Upper lobe of left lung (tissue), 6 donors: ENCODE measurements around the gene ACCS. TPM values are rescaled to one million over a fixed set of nuclear protein-coding genes. Genes with fewer than 3 reads are reported as not detected.

Source experiments
- ATAC-seq, 2 donors: fragments of 200-7000 bp; cut with Tn5 transposase; one replicate each; pipeline ENCODE4 v1.9.1; 2022; ENCODE audit warnings: mild to moderate bottlenecking in 2 of 2, moderate library complexity in 2 of 2; ENCODE audit not compliant: low FRiP score in 2 of 2
- DNase-seq, 2 donors: peaks; one replicate each; pipeline ENCODE4 v3.0.0-alpha.2; 2019 to 2020
- H3K27ac ChIP-seq, 4 donors: fragments of 200-600 bp; sonication (generic); one replicate each; pipeline ENCODE4 v1.5.1; 2016 to 2019
- H3K27me3 ChIP-seq, 4 donors: fragments of 200-600 bp; sonication (generic); one replicate each; pipeline ENCODE4 v1.5.1; 2017 to 2019
- H3K36me3 ChIP-seq, 4 donors: fragments of 200-600 bp; sonication (generic); one replicate each; pipeline ENCODE4 v1.5.1; 2016 to 2019
- H3K4me1 ChIP-seq, 4 donors: fragments of 200-600 bp; sonication (generic); one replicate each; pipeline ENCODE4 v1.5.1; 2018 to 2019
- H3K4me3 ChIP-seq, 4 donors: fragments of 200-600 bp; sonication (generic); one replicate each; pipeline ENCODE4 v1.5.1; 2017 to 2019; ENCODE audit warnings: mild to moderate bottlenecking in 2 of 4, moderate library complexity in 1 of 4
- H3K9me3 ChIP-seq, 4 donors: fragments of 200-600 bp; sonication (generic); one replicate each; pipeline ENCODE4 v1.5.1; 2018 to 2019
- EP300 ChIP-seq, 4 donors: sonication (generic); formaldehyde crosslinking; IDR thresholded peaks; one replicate each; pipeline ENCODE4 v1.5.1; 2017; ENCODE audit warnings: antibody characterized with exemption in 4 of 4, control low read depth in 2 of 4
- POLR2A ChIP-seq, 4 donors: fragments of 450-650 bp; IDR thresholded peaks; one replicate each; pipeline ENCODE4 v1.5.1; 2016 to 2017; ENCODE audit warnings: antibody characterized with exemption in 4 of 4, mild to moderate bottlenecking in 2 of 4
- POLR2AphosphoS5 ChIP-seq, 2 donors: sonication (generic); formaldehyde crosslinking; IDR thresholded peaks; one replicate each; pipeline ENCODE4 v1.5.1; 2017; ENCODE audit warnings: antibody characterized with exemption in 2 of 2
- WGBS, 2 donors: methylation state at CpG; one replicate each; pipeline ENCODE4 v1.1.5; 2017 to 2018; 5-methylcytosine and 5-hydroxymethylcytosine counted together
- total RNA-seq, 6 donors: library from RNA; depleted of rRNA in 4 of 6; stranded (reverse); fragments of >200 nt in 4 of 6; gene quantifications; one replicate each; pipeline versions ENCODE4 v1.1.0 to v1.2.1, GENCODE V29; 2016 to 2021
- TF ChIP-seq, protein P1 (sequence below), 6 experiments: fragments of 450-650 bp in 4 of 6; fragments of 200-600 bp in 2 of 6; sonication (generic) in 2 of 6; IDR thresholded peaks; one replicate each; pipeline ENCODE4 v1.5.1; 2016 to 2019; ENCODE audit warnings: antibody characterized with exemption in 6 of 6
- donor health status: DM: no; HTN: no; CAD: no; lungs with moderate emphysema.
- donor health status: DM: no; HTN: yes; CAD: no; lungs with severe emphysema.

The ACCS gene
- total RNA-seq, 6 donors from 2014 or later: 15.4 to 120 (median 34.0) TPM

DNA sequence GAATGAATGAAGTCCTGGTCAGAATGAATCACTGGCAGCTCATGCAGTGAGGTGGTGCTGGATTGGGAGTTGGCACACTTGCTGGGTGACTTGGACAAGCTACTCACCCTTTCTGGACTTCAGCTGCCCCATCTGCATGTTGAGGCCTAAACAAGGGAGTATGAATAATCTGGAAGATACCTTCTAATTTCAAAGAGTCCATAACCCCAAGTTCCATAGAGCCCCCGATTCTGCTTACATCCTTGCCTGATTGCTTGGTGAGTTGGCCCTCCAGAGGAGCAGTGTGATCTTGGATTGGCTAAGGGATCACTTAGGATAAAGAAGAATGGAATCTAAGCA, 36.6 kb upstream of the ACCS start:
- ATAC-seq (no peak), DNase-seq (no peak)
- TF ChIP-seq, protein P1, sequence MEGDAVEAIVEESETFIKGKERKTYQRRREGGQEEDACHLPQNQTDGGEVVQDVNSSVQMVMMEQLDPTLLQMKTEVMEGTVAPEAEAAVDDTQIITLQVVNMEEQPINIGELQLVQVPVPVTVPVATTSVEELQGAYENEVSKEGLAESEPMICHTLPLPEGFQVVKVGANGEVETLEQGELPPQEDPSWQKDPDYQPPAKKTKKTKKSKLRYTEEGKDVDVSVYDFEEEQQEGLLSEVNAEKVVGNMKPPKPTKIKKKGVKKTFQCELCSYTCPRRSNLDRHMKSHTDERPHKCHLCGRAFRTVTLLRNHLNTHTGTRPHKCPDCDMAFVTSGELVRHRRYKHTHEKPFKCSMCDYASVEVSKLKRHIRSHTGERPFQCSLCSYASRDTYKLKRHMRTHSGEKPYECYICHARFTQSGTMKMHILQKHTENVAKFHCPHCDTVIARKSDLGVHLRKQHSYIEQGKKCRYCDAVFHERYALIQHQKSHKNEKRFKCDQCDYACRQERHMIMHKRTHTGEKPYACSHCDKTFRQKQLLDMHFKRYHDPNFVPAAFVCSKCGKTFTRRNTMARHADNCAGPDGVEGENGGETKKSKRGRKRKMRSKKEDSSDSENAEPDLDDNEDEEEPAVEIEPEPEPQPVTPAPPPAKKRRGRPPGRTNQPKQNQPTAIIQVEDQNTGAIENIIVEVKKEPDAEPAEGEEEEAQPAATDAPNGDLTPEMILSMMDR (IDR thresholded peaks at IDR 0.05): no peak
- TF ChIP-seq POLR2A (IDR thresholded peaks at IDR 0.05) (no peak), EP300 (IDR thresholded peaks at IDR 0.05) (no peak), POLR2AphosphoS5 (IDR thresholded peaks at IDR 0.05) (no peak)
- H3K9me3 ChIP-seq: peaks cover 0 to 4% (median 0%) of the 10 kb centered on the region in 4 donors
- H3K27ac ChIP-seq: no peak overlapping the region
- H3K36me3 ChIP-seq: no peaks in the 10 kb centered on the region
- 92 to 95% methylated on average over 1 of the region's 1 CpG for WGBS, 2 donors
- no peaks in the 10 kb centered on the region for H3K27me3 ChIP-seq
- peaks cover 8 to 36% (median 18%) of the 10 kb centered on the region in 4 donors for H3K4me1 ChIP-seq
- no peak overlapping the region for H3K4me3 ChIP-seq

DNA sequence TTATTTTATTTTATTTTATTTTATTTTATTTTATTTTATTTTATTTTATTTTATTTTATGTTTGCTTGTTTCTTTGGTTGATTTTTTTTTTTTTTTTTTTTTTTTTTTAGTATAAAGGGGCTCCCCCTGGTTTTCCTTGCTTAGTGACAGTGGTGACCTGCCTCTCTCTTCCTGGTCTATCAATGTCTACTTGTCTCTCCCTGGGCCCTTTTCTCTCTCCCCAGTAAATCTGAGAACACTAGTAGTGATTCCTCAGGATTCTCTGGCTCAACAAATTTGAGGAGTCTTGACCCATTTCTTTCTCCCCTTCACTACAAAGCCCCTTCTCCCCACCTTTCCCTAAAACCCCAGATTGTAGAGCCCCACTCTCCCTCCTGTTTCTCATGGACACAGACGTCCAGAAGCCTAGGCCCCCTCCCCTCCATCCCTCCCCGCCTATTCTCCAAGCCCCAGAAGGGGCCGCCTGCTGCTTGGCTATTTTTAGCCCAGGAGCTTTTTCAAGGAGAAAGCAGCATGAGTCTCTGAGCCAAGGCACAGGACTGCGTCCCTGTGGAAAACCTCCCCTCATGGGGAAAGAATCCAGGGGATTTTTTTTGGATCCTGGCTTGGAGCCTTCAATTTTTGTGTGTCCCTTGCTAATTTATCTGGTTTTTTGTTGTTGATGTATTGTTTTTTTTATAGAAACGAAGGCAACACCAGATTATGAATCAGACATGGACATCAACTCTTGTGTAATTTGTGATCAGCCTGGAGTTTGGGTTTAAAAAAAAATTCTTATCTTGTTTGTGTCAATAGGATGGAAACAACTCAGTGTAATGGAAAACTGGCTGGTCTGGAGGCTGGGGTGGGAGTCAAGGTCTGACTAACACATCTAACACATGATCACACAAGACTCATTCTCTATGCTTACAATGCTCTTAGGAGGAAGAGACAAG, 35.8 kb upstream of the ACCS start:
- Histone ChIP-seq H3K27me3 (no peaks in the 10 kb centered on the region), H3K27ac (peak overlapping the region; percentile 49 to 74 (median 64)), H3K4me1 (peaks cover 13 to 36% (median 18%) of the 10 kb centered on the region in 4 donors), H3K36me3 (no peaks in the 10 kb centered on the region), H3K4me3 (no peak overlapping the region), H3K9me3 (peaks cover 0 to 4% (median 0%) of the 10 kb centered on the region in 4 donors)
- TF ChIP-seq POLR2AphosphoS5 (IDR thresholded peaks at IDR 0.05) (peak in 1 of 2 donors; percentile 18), EP300 (IDR thresholded peaks at IDR 0.05) (peak in 1 of 4 donors; percentile 13), POLR2A (IDR thresholded peaks at IDR 0.05) (no peak)
- DNase-seq (no peak), ATAC-seq (peak in 1 of 2 donors; percentile 86)
- 46 to 56% methylated on average over 5 of the region's 5 CpGs for WGBS, 2 donors

DNA sequence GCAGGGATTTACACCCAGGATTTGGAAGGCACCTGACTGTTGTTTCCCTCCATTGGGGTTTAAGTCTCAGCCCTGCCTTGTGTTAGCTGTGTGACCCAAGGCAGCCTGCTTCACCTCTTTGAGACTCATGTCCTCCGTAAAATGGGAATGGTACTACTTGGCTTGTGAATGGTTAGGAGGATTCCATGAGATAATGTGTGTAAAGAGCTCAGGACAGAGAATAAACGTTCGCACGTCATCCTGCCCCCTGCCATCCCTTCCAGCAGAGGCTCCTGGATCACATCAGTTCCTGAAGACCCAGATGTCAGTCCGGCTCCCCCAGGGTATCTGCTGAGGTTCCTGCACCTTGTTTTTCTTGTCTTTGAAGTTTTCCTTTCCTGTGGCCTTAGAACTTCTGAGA, 35.1 kb upstream of the ACCS start:
- no peak for ATAC-seq
- H3K36me3 ChIP-seq: no peaks in the 10 kb centered on the region
- TF ChIP-seq EP300 (IDR thresholded peaks at IDR 0.05): no peak
- no peak for TF ChIP-seq POLR2AphosphoS5 (IDR thresholded peaks at IDR 0.05)
- no peak for TF ChIP-seq POLR2A (IDR thresholded peaks at IDR 0.05)
- TF ChIP-seq, protein P1 (IDR thresholded peaks at IDR 0.05): no peak
- no peaks in the 10 kb centered on the region for H3K9me3 ChIP-seq
- DNase-seq: no peak
- no peaks in the 10 kb centered on the region for H3K27me3 ChIP-seq
- H3K4me3 ChIP-seq: no peak overlapping the region
- H3K4me1 ChIP-seq: peaks cover 13 to 36% (median 18%) of the 10 kb centered on the region in 4 donors
- peak overlapping the region in 3 of 4 donors; percentile 35 to 74 (median 69) for H3K27ac ChIP-seq
- WGBS, 2 donors: 81 to 83% methylated on average over 5 of the region's 5 CpGs

DNA sequence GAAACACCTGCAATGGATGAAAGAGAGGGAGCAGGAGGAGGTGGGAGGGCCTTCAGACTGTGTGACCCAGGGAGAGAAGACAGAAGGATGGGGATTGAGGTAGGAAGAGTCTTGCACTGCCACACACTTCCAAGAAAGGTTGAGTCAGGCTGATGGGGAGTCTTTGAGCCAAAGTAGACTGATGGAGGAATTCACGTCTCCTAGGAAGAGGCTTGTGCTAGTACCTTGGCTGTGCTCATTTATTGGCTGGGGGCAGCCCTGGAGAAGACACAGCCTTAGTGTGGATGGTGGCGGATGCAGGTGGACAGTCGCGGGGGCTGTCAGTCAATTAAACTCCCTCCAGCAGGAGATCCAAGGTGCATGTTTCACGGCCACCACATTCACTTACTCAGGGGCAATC, 34.5 kb upstream of the ACCS start:
- Histone ChIP-seq H3K9me3 (no peaks in the 10 kb centered on the region), H3K36me3 (no peaks in the 10 kb centered on the region), H3K27ac (peak overlapping the region in 2 of 4 donors; percentile 69 to 74), H3K4me1 (peaks cover 13 to 36% (median 18%) of the 10 kb centered on the region in 4 donors), H3K4me3 (no peak overlapping the region), H3K27me3 (no peaks in the 10 kb centered on the region)
- no peak for DNase-seq
- ATAC-seq: no peak
- WGBS, 2 donors: 92 to 100% methylated on average over 5 of the region's 5 CpGs
- no peak for TF ChIP-seq POLR2AphosphoS5 (IDR thresholded peaks at IDR 0.05)
- TF ChIP-seq POLR2A (IDR thresholded peaks at IDR 0.05): no peak
- TF ChIP-seq, protein P1 (IDR thresholded peaks at IDR 0.05): no peak
- TF ChIP-seq EP300 (IDR thresholded peaks at IDR 0.05): no peak

DNA sequence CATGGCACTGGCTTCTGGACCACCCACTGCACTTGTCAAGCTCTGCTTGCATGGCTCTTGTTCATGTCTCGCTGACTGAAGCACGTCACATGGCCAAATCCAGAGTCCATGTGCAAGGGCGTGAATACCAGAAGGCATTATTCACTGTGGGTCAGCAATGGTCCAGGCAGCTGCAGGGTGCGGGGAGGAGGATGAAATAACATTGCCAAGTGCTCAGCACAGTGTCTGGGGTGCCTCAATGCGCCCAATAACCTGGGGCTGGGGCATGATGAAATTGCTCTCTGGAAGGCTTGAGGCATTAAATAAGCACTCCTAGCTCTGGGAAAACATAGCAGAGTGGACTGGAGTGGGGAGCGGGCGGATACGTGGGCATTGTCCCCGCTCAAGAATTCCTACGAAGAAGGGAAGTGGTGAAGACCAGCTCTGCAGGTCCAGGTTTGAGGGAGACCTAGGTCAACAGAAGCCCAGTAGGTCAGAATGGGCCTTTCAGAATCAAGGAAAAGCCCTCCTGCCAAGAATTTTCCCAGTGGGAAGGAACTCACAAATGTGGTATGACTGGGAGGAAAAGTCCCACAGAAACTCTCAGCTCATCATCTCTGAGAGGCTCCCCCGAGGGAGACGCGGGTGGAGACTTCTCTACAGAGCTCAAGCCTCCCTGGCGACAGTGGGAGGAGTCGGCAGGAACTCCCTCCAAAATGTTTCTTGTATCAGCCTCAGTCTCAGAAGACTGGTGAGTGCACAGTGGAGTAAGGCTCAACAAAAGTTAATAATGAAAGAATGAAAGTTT, 33.6 kb upstream of the ACCS start:
- Histone ChIP-seq H3K27me3 (no peaks in the 10 kb centered on the region), H3K36me3 (no peaks in the 10 kb centered on the region), H3K9me3 (no peaks in the 10 kb centered on the region), H3K27ac (peak overlapping the region in 3 of 4 donors; percentile 35 to 74 (median 69)), H3K4me1 (peaks cover 17 to 42% (median 19%) of the 10 kb centered on the region in 4 donors), H3K4me3 (no peak overlapping the region)
- TF ChIP-seq, protein P1 (IDR thresholded peaks at IDR 0.05): peak in 1 of 6 experiments; percentile 6
- TF ChIP-seq EP300 (IDR thresholded peaks at IDR 0.05) (peak in 1 of 4 donors; percentile 77), POLR2AphosphoS5 (IDR thresholded peaks at IDR 0.05) (peak; percentile 46 to 66), POLR2A (IDR thresholded peaks at IDR 0.05) (peak in 1 of 4 donors; percentile 30)
- ATAC-seq: peak; percentile 69 to 79
- peak in 1 of 2 donors; percentile 89 for DNase-seq
- WGBS, 2 donors: 56 to 69% methylated on average over 13 to 15 of the region's 15 CpGs
